A549 (cell line): ENCODE results near the gene GPR108.
"Not testable (repeated sequence)": the region's sequence is repeated elsewhere in the genome, so short reads cannot be mapped to it uniquely, and the experiment has no call there.

ENCODE experiments used
- CHD2 ChIP-seq: fragments of 150-350 bp; IDR thresholded peaks from 2 replicates; pipeline ENCODE4 v1.6.1; 2014; ENCODE audit warnings: low read length; ENCODE audit not compliant: partially characterized antibody
- CTCF ChIP-seq: fragments of >200 bp; sonication (Bioruptor Twin); formaldehyde crosslinking; IDR thresholded peaks from 3 replicates; pipeline ENCODE4 v1.5.1; 2016
- EHF ChIP-seq: fragments of 250-450 bp; sonication (Bioruptor Pico); IDR thresholded peaks from 2 replicates; pipeline ENCODE4 v1.5.0; 2020; ENCODE audit warnings: mild to moderate bottlenecking
- JUN ChIP-seq, 2 experiments: fragments of >200 bp; sonication (Bioruptor Twin); formaldehyde crosslinking; IDR thresholded peaks; 2 replicates in 1 of 2; 3 replicates in 1 of 2; pipeline ENCODE4 v1.6.1; 2016 to 2017
- MAFK ChIP-seq: fragments of 450-650 bp; IDR thresholded peaks from 2 replicates; pipeline ENCODE4 v1.6.1; 2014; ENCODE audit not compliant: partially characterized antibody
- MAX ChIP-seq: IDR thresholded peaks from 2 replicates; pipeline ENCODE4 v1.6.1; 2012
- POLR2A ChIP-seq: IDR thresholded peaks from 2 replicates; pipeline ENCODE4 v1.6.1; 2012; ENCODE audit warnings: mild to moderate bottlenecking, low read length
- RAD21 ChIP-seq, 2 experiments: fragments of >200 bp in 1 of 2; sonication (Bioruptor Twin) in 1 of 2; formaldehyde crosslinking in 1 of 2; IDR thresholded peaks in 1 of 2; conservative IDR thresholded peaks in 1 of 2; 2 replicates in 1 of 2; 3 replicates in 1 of 2; pipeline ENCODE4 v1.6.1; 2012 to 2018; ENCODE audit warnings: inconsistent platforms in 1 of 2
- REST ChIP-seq: fragments of 200-600 bp; sonication (generic); IDR thresholded peaks from 2 replicates; pipeline ENCODE4 v1.6.1; 2016; ENCODE audit warnings: antibody characterized with exemption, mild to moderate bottlenecking, moderate library complexity

- TF ChIP-seq REST; EHF (CRISPR knock-in tag); RAD21 (conservative IDR thresholded peaks at IDR 0.05 in 1 of 2, IDR thresholded peaks at IDR 0.05 in 1 of 2); MAX; JUN (IDR thresholded peaks at IDR 0.05); POLR2A; CTCF; MAFK; CHD2: not testable (repeated sequence)
Measured at GRCh38 chr19:6776045-6776444, 38.7 kb upstream of the GPR108 start.
